Ishikawa (cell line): ENCODE measurements around the gene SKOR1.

Source experiments
- CREB1 ChIP-seq: IDR thresholded peaks from 2 replicates; pipeline ENCODE4 v1.6.1; 2012; ENCODE audit warnings: low read depth
- RAD21 ChIP-seq: IDR thresholded peaks from 2 replicates; pipeline ENCODE4 v1.6.1; 2012; ENCODE audit warnings: low read depth
- TF ChIP-seq, protein P1 (sequence below): IDR thresholded peaks from 2 replicates; pipeline ENCODE4 v1.6.1; 2012

DNA sequence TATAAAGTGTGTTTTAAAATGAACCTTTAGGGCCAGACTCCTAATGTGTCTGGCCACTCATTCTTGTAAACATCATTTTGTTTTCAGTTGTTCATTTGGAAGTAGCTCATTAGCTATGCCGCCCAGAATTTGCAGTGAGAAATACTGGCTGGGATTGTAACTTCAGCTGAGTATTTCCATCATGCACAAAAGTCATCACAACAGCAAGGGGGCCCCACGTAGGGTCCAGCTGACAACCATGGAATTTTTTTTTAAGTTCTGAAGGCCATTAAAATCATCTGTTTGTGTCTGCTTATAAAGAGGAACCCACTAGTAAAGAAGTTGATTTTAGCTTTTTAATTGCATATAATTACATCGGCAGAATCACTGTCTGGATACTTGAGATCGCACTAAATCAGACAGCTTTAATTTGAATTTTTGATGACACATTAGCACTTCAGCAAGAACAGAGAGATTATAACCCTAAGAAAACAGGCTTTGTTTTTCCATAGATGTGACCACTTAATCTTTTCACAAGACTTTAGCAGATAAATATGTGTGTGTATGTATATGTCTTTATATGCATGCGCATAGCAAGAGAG lies 46.3 kb upstream of the SKOR1 start:
- TF ChIP-seq, protein P1, sequence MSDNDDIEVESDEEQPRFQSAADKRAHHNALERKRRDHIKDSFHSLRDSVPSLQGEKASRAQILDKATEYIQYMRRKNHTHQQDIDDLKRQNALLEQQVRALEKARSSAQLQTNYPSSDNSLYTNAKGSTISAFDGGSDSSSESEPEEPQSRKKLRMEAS, result no peak
- TF ChIP-seq CREB1, result no peak
- no peak for TF ChIP-seq RAD21
